AG04449 (cell line): ENCODE data around the gene ALDH16A1.

Experiments
- CTCF ChIA-PET: fragments of 350-600 bp; formaldehyde crosslinking; extraction: SDS; loops from one replicate; lab custom pipeline; 2021; ENCODE audit warnings: antibody characterized with exemption; lab: Yijun Ruan, JAX
- POLR2A ChIA-PET: fragments of 400-600, 350-600 bp; formaldehyde crosslinking; extraction: SDS; loops from one replicate; lab custom pipeline; 2020; ENCODE audit warnings: antibody characterized with exemption, inconsistent platforms; lab: Yijun Ruan, JAX
- DNase-seq: peaks from one replicate; pipeline ENCODE4 v3.0.0-alpha.2; 2010; ENCODE audit warnings: low read depth, low spot score
- H3K4me3 ChIP-seq: 2 replicates; pipeline ENCODE4 v1.5.1; 2011; ENCODE audit warnings: low read depth, mild to moderate bottlenecking, control low read depth, low read length
- CTCF ChIP-seq: IDR thresholded peaks from one replicate; pipeline ENCODE4 v1.5.1; 2011; ENCODE audit warnings: mild to moderate bottlenecking, moderate library complexity, low read length, control low read depth, inconsistent platforms; ENCODE audit not compliant: insufficient read depth; ENCODE audit errors: missing control alignments

ALDH16A1 gene

GRCh38 chr19:49514151-49514550, 61.1 kb downstream of the ALDH16A1 start:
- CTCF ChIA-PET: interaction anchor here (1.1 to 2.4 kb wide), 2 partner anchors 48 to 56 kb away, joined by 3 to 22 read pairs; no protein-coding TSS in a partner anchor

GRCh38 chr19:49515767-49516166, 62.7 kb downstream of the ALDH16A1 start:
- H3K4me3 ChIP-seq: no peak overlapping the region
- no peak for DNase-seq
- TF ChIP-seq CTCF: no peak
- ChIA-PET POLR2A (no interaction called here), CTCF (interaction anchor here (1.2 to 1.6 kb wide), 2 partner anchors 12 to 31 kb away, joined by 7 to 10 read pairs; no protein-coding TSS in a partner anchor)

More at GRCh38 chr19:49514151-49514550, 61.1 kb downstream of the ALDH16A1 start:
- no peak overlapping the region for H3K4me3 ChIP-seq
- POLR2A ChIA-PET: no interaction called here
- DNase-seq: no peak
- TF ChIP-seq CTCF: no peak

GRCh38 chr19:49518033-49518432, 65.0 kb downstream of the ALDH16A1 start:
- no peak for TF ChIP-seq CTCF

More at GRCh38 chr19:49518033-49518432, 65.0 kb downstream of the ALDH16A1 start:
- ChIA-PET POLR2A (interaction anchor here (1.0 kb wide), 1 partner anchor 31 kb away, joined by 3 read pairs; no protein-coding TSS in a partner anchor), CTCF (interaction anchor here (1.5 to 2.7 kb wide), 3 partner anchors 15 to 52 kb away, joined by 3 to 15 read pairs (median 9); no protein-coding TSS in a partner anchor)
- no peak overlapping the region for H3K4me3 ChIP-seq
- no peak for DNase-seq
